IMR-90 (cell line): ENCODE results near the gene POLR1D. TPM values are rescaled to one million over a fixed set of nuclear protein-coding genes. Genes with fewer than 3 reads are reported as not detected.

ENCODE experiments used
- ATAC-seq: fragments of 200-7000 bp; cut with Tn5 transposase; 2 replicates; pipeline ENCODE4 v1.9.1; 2020; ENCODE audit warnings: low read depth, mild to moderate bottlenecking, moderate library complexity
- BruUV-seq: library from RNA; stranded (reverse); fragments of 400-500 nt; replicated peaks from 2 replicates; lab custom pipeline; 2021; lab: Mats Ljungman, UMichigan
- CTCF ChIA-PET: fragments of 300-600 bp; formaldehyde crosslinking; extraction: SDS; loops from one replicate; lab custom pipeline; 2021; ENCODE audit warnings: antibody characterized with exemption; lab: Yijun Ruan, JAX
- POLR2A ChIA-PET: fragments of 300-600 bp; sonication (Branson Sonifier 250); formaldehyde crosslinking; loops from one replicate; lab custom pipeline; 2022; ENCODE audit warnings: antibody characterized with exemption; ENCODE audit not compliant: unreplicated experiment; lab: Charles Lee
- DNase-seq: peaks from one replicate; pipeline ENCODE4 v3.0.0; 2013
- H2AFZ ChIP-seq: replicated peaks from 2 replicates; pipeline ENCODE3; 2013; ENCODE audit warnings: low read length, mild to moderate bottlenecking; ENCODE audit not compliant: poor library complexity
- H2AK5ac ChIP-seq: 2 replicates; pipeline ENCODE4 v1.6.1; 2013; ENCODE audit warnings: low read depth, low read length, inconsistent platforms
- H2AK9ac ChIP-seq: replicated peaks from 2 replicates; pipeline ENCODE3; 2013; ENCODE audit warnings: mild to moderate bottlenecking, low read depth, low read length, moderate library complexity; ENCODE audit not compliant: poor library complexity
- H2BK120ac ChIP-seq: 2 replicates; pipeline ENCODE4 v1.6.1; 2013; ENCODE audit warnings: low read depth, low read length, inconsistent platforms
- H2BK15ac ChIP-seq: 3 replicates; pipeline ENCODE4 v1.6.1; 2013; ENCODE audit warnings: low read depth, low read length, inconsistent platforms
- H2BK20ac ChIP-seq: 2 replicates; pipeline ENCODE4 v1.6.1; 2013; ENCODE audit warnings: low read depth, mild to moderate bottlenecking, inconsistent platforms, low read length, moderate library complexity
- H2BK5ac ChIP-seq: 2 replicates; pipeline ENCODE4 v1.6.1; 2013; ENCODE audit warnings: mild to moderate bottlenecking, low read depth, low read length, inconsistent platforms; ENCODE audit not compliant: poor library complexity, severe bottlenecking
- H3K14ac ChIP-seq: replicated peaks from 2 replicates; pipeline ENCODE4 v1.6.1; 2013; ENCODE audit warnings: low read depth, low read length, inconsistent platforms
- H3K18ac ChIP-seq: 2 replicates; pipeline ENCODE4 v1.6.1; 2013; ENCODE audit warnings: low read depth, low read length, control low read depth
- H3K23ac ChIP-seq: 2 replicates; pipeline ENCODE4 v1.6.1; 2013; ENCODE audit warnings: low read depth, low read length, inconsistent platforms
- H3K27ac ChIP-seq: 2 replicates; pipeline ENCODE4 v1.5.1; 2013; ENCODE audit warnings: mild to moderate bottlenecking, control low read depth, low read length; ENCODE audit not compliant: insufficient read depth
- H3K27me3 ChIP-seq: 2 replicates; pipeline ENCODE4 v1.6.1; 2013; ENCODE audit warnings: low read length; ENCODE audit not compliant: control insufficient read depth, insufficient read depth
- H3K36me3 ChIP-seq: 2 replicates; pipeline ENCODE4 v1.6.1; 2013; ENCODE audit warnings: low read length, mixed read lengths; ENCODE audit not compliant: control insufficient read depth, insufficient read depth
- H3K4ac ChIP-seq: 2 replicates; pipeline ENCODE4 v1.6.1; 2013; ENCODE audit warnings: low read depth, low read length, inconsistent platforms
- H3K4me1 ChIP-seq: 2 replicates; pipeline ENCODE4 v1.6.1; 2013; ENCODE audit warnings: low read length, mixed read lengths; ENCODE audit not compliant: control insufficient read depth, insufficient read depth
- H3K4me2 ChIP-seq: 2 replicates; pipeline ENCODE4 v1.6.1; 2013; ENCODE audit warnings: low read depth, mild to moderate bottlenecking, control low read depth, low read length, moderate library complexity
- H3K4me3 ChIP-seq: 2 replicates; pipeline ENCODE4 v1.5.1; 2013; ENCODE audit warnings: low read depth, mild to moderate bottlenecking, control low read depth, low read length, moderate library complexity; ENCODE audit not compliant: insufficient read depth
- H3K56ac ChIP-seq: 2 replicates; pipeline ENCODE4 v1.6.1; 2013; ENCODE audit warnings: low read length, inconsistent platforms; ENCODE audit not compliant: insufficient read depth; ENCODE audit errors: extremely low read depth
- H3K79me1 ChIP-seq, 2 experiments: 2 replicates each; pipeline ENCODE4 v1.6.1; 2013; ENCODE audit warnings: low read length in 2 of 2, inconsistent platforms in 1 of 2, low read depth in 1 of 2
- H3K9ac ChIP-seq: 2 replicates; pipeline ENCODE4 v1.6.1; 2013; ENCODE audit warnings: low read depth, low read length, control low read depth
- H3K9me1 ChIP-seq: 2 replicates; pipeline ENCODE4 v1.6.1; 2013; ENCODE audit warnings: low read length, inconsistent platforms; ENCODE audit not compliant: insufficient read depth
- H3K9me3 ChIP-seq: 2 replicates; pipeline ENCODE4 v1.6.1; 2013; ENCODE audit warnings: low read length; ENCODE audit not compliant: control insufficient read depth, insufficient read depth
- H4K20me1 ChIP-seq: 2 replicates; pipeline ENCODE4 v1.6.1; 2013; ENCODE audit warnings: low read length, inconsistent platforms; ENCODE audit not compliant: insufficient read depth
- H4K5ac ChIP-seq: 2 replicates; pipeline ENCODE4 v1.6.1; 2013; ENCODE audit warnings: mild to moderate bottlenecking, low read depth, low read length, control low read depth
- H4K8ac ChIP-seq, 2 experiments: 2 replicates each; pipeline ENCODE4 v1.6.1; 2013; ENCODE audit warnings: low read depth in 2 of 2, low read length in 2 of 2, control low read depth in 1 of 2, inconsistent platforms in 1 of 2
- H4K91ac ChIP-seq: 2 replicates; pipeline ENCODE4 v1.6.1; 2013; ENCODE audit warnings: low read depth, low read length, inconsistent platforms; ENCODE audit not compliant: insufficient read depth
- CHD1 ChIP-seq: IDR thresholded peaks from 2 replicates; pipeline ENCODE4 v1.6.1; 2012; ENCODE audit warnings: low read depth, low read length, improper control_type of control experiment
- MAFK ChIP-seq: IDR thresholded peaks from 2 replicates; pipeline ENCODE4 v1.6.1; 2012; ENCODE audit warnings: low read depth, low read length, improper control_type of control experiment
- WGBS, 2 experiments: methylation state at CpG; one replicate each; pipeline versions ENCODE4 v1.1.5 to v1.1.7; 2013; ENCODE audit warnings: missing lambda C conversion rate in 2 of 2; ENCODE audit not compliant: insufficient read length in 1 of 2; ENCODE audit errors: extremely low coverage in 2 of 2; 5-methylcytosine and 5-hydroxymethylcytosine counted together
- dilution Hi-C: fragments of 300-500 bp; cut with HindIII; formaldehyde crosslinking; loops from one replicate; pipeline ENCODE4 v1.14.3; 2018; ENCODE audit warnings: low sequenced_read_pairs; ENCODE audit not compliant: unreplicated experiment
- in situ Hi-C: fragments of 300-500 bp; cut with MboI; formaldehyde crosslinking; loops from 3 replicates; pipeline ENCODE4 v1.14.3; 2019; ENCODE audit warnings: low sequenced_read_pairs, inconsistent platforms, mixed read lengths
- intact Hi-C: fragments of 100-400 bp; cut with micrococcal nuclease; formaldehyde crosslinking; loops from 2 replicates; pipeline ENCODE4 v1.10.0; 2022
- polyA plus RNA-seq, 3 experiments: library from polyadenylated mRNA; depleted of rRNA; stranded (reverse); fragments of >200 nt; gene quantifications; 2 replicates each; pipeline ENCODE4 v1.2.3, GENCODE V29; 2012; ENCODE audit warnings: low replicate concordance in 1 of 3
- total RNA-seq: library from RNA; depleted of rRNA; stranded (reverse); fragments of >200 nt; gene quantifications from 2 replicates; pipeline ENCODE4 v1.2.3, GENCODE V29; 2012

The POLR1D gene
- total and polyA plus RNA-seq, 2 of the 4 experiments (the other 2 are of a cell fraction) = 65.4 to 110 TPM

DNA sequence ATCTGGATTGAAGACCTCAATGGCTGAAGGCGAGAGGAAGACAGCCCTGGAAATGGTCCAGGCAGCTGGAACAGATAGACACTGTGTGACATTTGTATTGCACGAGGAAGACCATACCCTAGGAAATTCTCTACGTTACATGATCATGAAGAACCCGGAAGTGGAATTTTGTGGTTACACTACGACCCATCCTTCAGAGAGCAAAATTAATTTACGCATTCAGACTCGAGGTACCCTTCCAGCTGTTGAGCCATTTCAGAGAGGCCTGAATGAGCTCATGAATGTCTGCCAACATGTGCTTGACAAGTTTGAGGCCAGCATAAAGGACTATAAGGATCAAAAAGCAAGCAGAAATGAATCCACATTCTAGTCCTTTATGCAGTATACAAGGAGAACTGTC, 1.2 kb downstream of the POLR1D start:
- ATAC-seq = no peak
- Histone ChIP-seq H2BK20ac (no peak overlapping the region), H3K27ac (no peak overlapping the region), H2AK5ac (no peak overlapping the region), H3K4ac (no peak overlapping the region), H3K9ac (no peak overlapping the region), H3K4me1 (no peaks in the 10 kb centered on the region), H3K27me3 (no peaks in the 10 kb centered on the region), H3K18ac (no peak overlapping the region), H2BK5ac (no peak overlapping the region), H2AK9ac (no peak overlapping the region), H3K4me3 (no peak overlapping the region), H3K56ac (no peak overlapping the region), H3K36me3 (peaks cover 7% of the 10 kb centered on the region; the same call in 1 of the 2 replicates), H3K23ac (no peak overlapping the region), H4K20me1 (peaks cover 13% of the 10 kb centered on the region; the same call in 1 of the 2 replicates), H2AFZ (no peak overlapping the region), H4K8ac (no peak overlapping the region), H3K9me3 (no peaks in the 10 kb centered on the region), H2BK15ac (no peak overlapping the region), H4K91ac (no peak overlapping the region), H4K5ac (no peak overlapping the region), H3K14ac (no peak overlapping the region), H3K4me2 (peak overlapping the region; percentile 98; the same call in 1 of the 2 replicates), H2BK120ac (no peak overlapping the region), H3K79me1 (peaks cover 56 to 72% of the 10 kb centered on the region in 2 experiments), H3K9me1 (peaks cover 12% of the 10 kb centered on the region)
- no peak for DNase-seq
- intact Hi-C loops (loop anchor here (1.0 to 10.0 kb wide), 2 partner anchors 174 to 248 kb away; no protein-coding TSS in a partner anchor), dilution Hi-C loops (no loop called here), in situ Hi-C loops (loop anchor here (25.0 kb wide), 1 partner anchor 636 kb away; no protein-coding TSS in a partner anchor)
- ChIA-PET POLR2A (no interaction called here), CTCF (no interaction called here)
- BruUV-seq = TSS peak; percentile 39
- WGBS, 2 experiments = 95% methylated on average over 6 of the region's 7 CpGs; no CpG with 5 or more reads in 1 of the 2 experiments
- TF ChIP-seq CHD1 (no peak), MAFK (no peak)
